ENCODE results near the gene WHRN. TPM values are rescaled to one million over a fixed set of nuclear protein-coding genes. Genes with fewer than 3 reads are reported as not detected.
A peak's percentile ranks its signal among the peaks of the same experiment; 100 is the strongest.

The WHRN gene
- total RNA-seq, 4 donors from 2014 or later = 8.1 to 12.6 (median 10.7) TPM

- no peak for TF ChIP-seq EP300 (IDR thresholded peaks at IDR 0.05)
- Histone ChIP-seq H3K9me3 (no peaks in the 10 kb centered on the region), H3K27me3 (no peaks in the 10 kb centered on the region), H3K36me3 (peaks cover 0 to 24% (median 9%) of the 10 kb centered on the region in 4 donors), H3K4me3 (no peak overlapping the region), H3K4me1 (peaks cover 11 to 32% (median 25%) of the 10 kb centered on the region in 4 donors), H3K27ac (replicated peaks in 1 of 4) (no peak overlapping the region)
- intact Hi-C loops (cut with DNase I) = loop anchor here (10.0 kb wide), 3 partner anchors 184 to 614 kb away; partner anchors contain the start of gene ATP6V1G1
- no peak for DNase-seq (ENCODE audit: extremely low spot score)
- 96% methylated on average over 2 of the region's 2 CpGs for WGBS
Measured at GRCh38 chr9:114400772-114401171, 104.5 kb downstream of the WHRN start.

GRCh38 chr9:114400219-114400618, 105.1 kb downstream of the WHRN start:
- H3K27ac ChIP-seq (replicated peaks in 1 of 4) = no peak overlapping the region
- H3K4me3 ChIP-seq = no peak overlapping the region
- H3K4me1 ChIP-seq = peaks cover 11 to 32% (median 31%) of the 10 kb centered on the region in 4 donors
- no peak for DNase-seq (ENCODE audit: extremely low spot score)
- TF ChIP-seq CTCF (IDR thresholded peaks at IDR 0.05) (no peak), POLR2AphosphoS5 (IDR thresholded peaks at IDR 0.05) (no peak), EP300 (IDR thresholded peaks at IDR 0.05) (no peak), POLR2A (IDR thresholded peaks at IDR 0.05; ENCODE audit: low read depth) (no peak)
- no peaks in the 10 kb centered on the region for H3K9me3 ChIP-seq
- WGBS = 70% methylated on average over 1 of the region's 1 CpG
- H3K27me3 ChIP-seq = no peaks in the 10 kb centered on the region
- intact Hi-C loops (cut with DNase I) = loop anchor here (10.0 kb wide), 3 partner anchors 185 to 615 kb away; partner anchors contain the start of gene ATP6V1G1
- H3K36me3 ChIP-seq = peaks cover 0 to 24% (median 9%) of the 10 kb centered on the region in 4 donors

- H3K27ac ChIP-seq (replicated peaks in 1 of 4) = no peak overlapping the region
- 84% methylated on average over 4 of the region's 4 CpGs for WGBS
- H3K4me3 ChIP-seq = no peak overlapping the region
- H3K9me3 ChIP-seq = no peaks in the 10 kb centered on the region
- peaks cover 0 to 24% (median 9%) of the 10 kb centered on the region in 4 donors for H3K36me3 ChIP-seq
- TF ChIP-seq CTCF (IDR thresholded peaks at IDR 0.05) (no peak), EP300 (IDR thresholded peaks at IDR 0.05) (no peak), POLR2AphosphoS5 (IDR thresholded peaks at IDR 0.05) (no peak), POLR2A (IDR thresholded peaks at IDR 0.05; ENCODE audit: low read depth) (no peak)
- intact Hi-C loops (cut with DNase I) = no loop called here
- H3K4me1 ChIP-seq = peaks cover 14 to 40% (median 39%) of the 10 kb centered on the region in 4 donors
- DNase-seq (ENCODE audit: extremely low spot score) = no peak
- no peaks in the 10 kb centered on the region for H3K27me3 ChIP-seq
Measured at GRCh38 chr9:114399381-114399780, 105.9 kb downstream of the WHRN start.

DNA sequence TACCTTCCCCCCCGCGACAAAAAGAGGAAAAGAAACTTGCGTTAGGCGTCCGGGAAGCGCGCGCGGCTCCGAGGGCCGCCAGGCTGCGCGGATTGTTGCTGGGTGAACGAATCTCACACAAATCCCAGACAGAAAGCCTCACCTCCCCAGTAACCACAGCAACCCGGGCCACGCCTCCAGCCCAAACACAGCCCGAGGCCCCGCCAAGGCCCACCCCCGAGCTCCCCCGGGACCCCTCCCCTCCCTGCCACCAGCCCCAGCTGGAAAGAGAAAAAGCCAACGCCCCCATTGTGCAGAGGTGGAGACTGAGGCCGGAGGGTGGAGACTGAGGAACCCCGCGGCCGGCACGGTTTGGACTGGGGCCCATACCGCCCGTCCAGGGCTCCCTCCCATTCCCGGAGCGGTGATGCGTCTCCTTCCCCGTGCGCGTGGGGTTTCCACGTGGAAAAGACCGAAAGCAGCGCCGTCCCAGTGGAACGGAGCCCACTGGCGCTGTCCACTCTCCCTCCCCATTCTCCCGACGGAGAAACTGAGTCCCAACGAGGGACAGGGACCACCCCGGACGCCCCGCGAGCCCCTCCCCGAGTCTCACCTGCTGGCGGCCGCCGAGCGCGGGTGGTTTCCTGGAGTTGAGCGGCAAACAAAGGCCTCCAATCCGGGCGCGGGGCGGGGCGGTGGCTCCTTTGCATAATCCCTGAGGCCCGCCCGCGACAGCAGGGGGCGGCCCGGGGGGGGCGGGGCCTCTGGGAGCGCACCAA, 107.2 kb downstream of the WHRN start:
- Histone ChIP-seq H3K9me3 (no peaks in the 10 kb centered on the region), H3K27me3 (no peaks in the 10 kb centered on the region), H3K4me3 (peak overlapping the region; percentile 69 to 83 (median 76)), H3K36me3 (peaks cover 0 to 15% (median 7%) of the 10 kb centered on the region in 4 donors), H3K4me1 (peaks cover 14 to 51% (median 41%) of the 10 kb centered on the region in 4 donors), H3K27ac (replicated peaks in 1 of 4) (peak overlapping the region; percentile 75 to 88 (median 85))
- DNase-seq (ENCODE audit: extremely low spot score) = peak; percentile 99
- intact Hi-C loops (cut with DNase I) = no loop called here
- 0% methylated on average over 10 of the region's 66 CpGs for WGBS
- peak; percentile 54 for TF ChIP-seq EP300 (IDR thresholded peaks at IDR 0.05)
- no peak for TF ChIP-seq CTCF (IDR thresholded peaks at IDR 0.05)
- TF ChIP-seq POLR2AphosphoS5 (IDR thresholded peaks at IDR 0.05) = peak; percentile 77 to 87
- peak; percentile 42 for TF ChIP-seq POLR2A (IDR thresholded peaks at IDR 0.05; ENCODE audit: low read depth)

DNA sequence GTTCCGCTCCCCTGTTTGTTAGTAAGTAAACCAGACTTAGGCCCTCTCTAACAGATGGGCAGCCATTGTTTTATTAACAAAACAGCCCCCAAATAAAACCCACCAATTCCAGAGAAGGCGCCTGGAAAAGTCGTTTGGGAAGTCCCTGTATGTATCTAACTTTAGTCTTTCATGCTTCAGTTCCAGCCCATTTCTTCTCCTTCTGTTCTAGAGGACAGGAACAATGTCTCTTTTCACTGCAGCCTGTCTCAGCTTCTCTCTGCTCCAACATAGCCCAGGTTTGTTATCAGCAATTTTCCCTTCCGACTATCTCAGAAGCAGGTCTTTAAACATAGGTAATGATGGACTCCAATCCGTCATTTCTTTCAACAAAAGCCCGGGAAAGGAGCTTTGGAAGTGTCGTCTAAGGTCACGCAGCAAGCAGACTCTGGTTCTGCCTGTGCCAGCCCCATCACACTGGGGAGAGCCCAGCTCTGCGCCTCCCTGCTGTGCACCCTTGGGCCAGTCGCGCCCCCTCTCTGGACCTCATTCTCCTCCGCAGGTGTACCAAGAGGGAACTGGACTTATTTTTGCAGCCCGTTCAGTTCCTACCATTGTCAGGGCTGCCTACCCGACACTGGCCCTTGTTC, 107.9 kb downstream of the WHRN start:
- DNase-seq (ENCODE audit: extremely low spot score) = no peak
- TF ChIP-seq EP300 (IDR thresholded peaks at IDR 0.05) = no peak
- Histone ChIP-seq H3K27ac (replicated peaks in 1 of 4) (peak overlapping the region; percentile 75 to 88 (median 85)), H3K36me3 (peaks cover 0 to 8% (median 3%) of the 10 kb centered on the region in 4 donors), H3K9me3 (no peaks in the 10 kb centered on the region), H3K27me3 (no peaks in the 10 kb centered on the region), H3K4me1 (peaks cover 19 to 58% (median 48%) of the 10 kb centered on the region in 4 donors), H3K4me3 (peak overlapping the region; percentile 69 to 83 (median 76))
- WGBS = 22% methylated on average over 14 of the region's 14 CpGs
- intact Hi-C loops (cut with DNase I) = no loop called here
